Activated CD8-positive, alpha-beta T cell treated with anti-CD3 and anti-CD28 coated beads for 36 hours (primary cell): ENCODE measurements around the gene MFSD6L. TPM values are rescaled to one million over a fixed set of nuclear protein-coding genes. Genes with fewer than 3 reads are reported as not detected.

Experiments used
- ATAC-seq: fragments of 200-7000 bp; cut with Tn5 transposase; one replicate; pipeline ENCODE4 v1.10.0; 2021; ENCODE audit warnings: mild to moderate bottlenecking, moderate library complexity
- CTCF ChIA-PET: fragments of 350-600 bp; sonication (Branson Sonifier 250); formaldehyde crosslinking; loops from one replicate; lab custom pipeline; 2021; ENCODE audit warnings: antibody characterized with exemption; lab: Charles Lee
- POLR2A ChIA-PET: fragments of 350-600 bp; sonication (Branson Sonifier 250); formaldehyde crosslinking; loops from one replicate; lab custom pipeline; 2021; ENCODE audit warnings: antibody characterized with exemption; lab: Charles Lee
- DNase-seq: peaks from one replicate; pipeline ENCODE4 v3.0.0-alpha.2; 2020
- H3K27ac Mint-ChIP-seq: one replicate; pipeline ENCODE4 v1.8.0; 2021; ENCODE audit warnings: mild to moderate bottlenecking, mixed read lengths
- H3K27me3 Mint-ChIP-seq: one replicate; pipeline ENCODE4 v1.8.0; 2021; ENCODE audit warnings: mixed read lengths
- H3K36me3 Mint-ChIP-seq: one replicate; pipeline ENCODE4 v1.8.0; 2021; ENCODE audit warnings: low read depth, mixed read lengths
- H3K4me1 Mint-ChIP-seq: one replicate; pipeline ENCODE4 v1.8.0; 2021; ENCODE audit warnings: low read depth, mixed read lengths
- H3K4me3 Mint-ChIP-seq: one replicate; pipeline ENCODE4 v1.8.0; 2021; ENCODE audit warnings: mild to moderate bottlenecking, moderate library complexity, mixed read lengths
- H3K9me3 Mint-ChIP-seq: one replicate; pipeline ENCODE4 v1.8.0; 2021; ENCODE audit warnings: mixed read lengths
- intact Hi-C: fragments of 100-400 bp; cut with micrococcal nuclease; formaldehyde crosslinking; loops from one replicate; pipeline ENCODE4 v1.10.0; 2022
- total RNA-seq, 2 experiments: library from RNA; stranded (reverse); gene quantifications; one replicate each; pipeline ENCODE4 v1.2.3, GENCODE V29; 2021
- TF ChIP-seq, protein P1 (sequence below): fragments of 200-600 bp; IDR thresholded peaks from one replicate; pipeline ENCODE4 v1.8.0; 2022; ENCODE audit warnings: antibody characterized with exemption, mild to moderate bottlenecking

MFSD6L gene
- total RNA-seq, 2 experiments from 2014 or later: 0.20 to 0.22 TPM

DNA sequence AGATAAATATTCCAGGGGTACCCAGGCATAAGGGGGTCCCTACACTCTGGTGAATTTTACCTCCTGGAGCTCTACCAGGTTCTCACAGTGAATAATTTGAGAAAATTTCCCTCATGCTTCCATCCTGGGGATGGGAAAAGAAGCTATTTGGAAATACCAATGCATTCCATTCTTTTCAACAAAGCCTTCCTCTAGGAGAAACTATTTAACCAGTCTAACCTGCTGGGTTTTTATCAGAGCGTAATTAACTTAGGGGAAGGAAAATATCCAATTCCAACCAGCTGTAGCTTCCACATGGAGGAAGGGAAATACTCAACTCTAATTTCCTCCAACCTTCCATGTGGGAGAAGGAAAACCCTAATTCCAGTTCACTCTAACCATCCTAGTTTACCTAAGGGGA lies 17.0 kb downstream of the MFSD6L start:
- Mint-ChIP-seq H3K9me3 (no peaks in the 10 kb centered on the region), H3K36me3 (no peaks in the 10 kb centered on the region), H3K27ac (no peak overlapping the region), H3K4me1 (peaks cover 5% of the 10 kb centered on the region), H3K27me3 (peaks cover under 1% of the 10 kb centered on the region), H3K4me3 (no peak overlapping the region)
- TF ChIP-seq, protein P1, sequence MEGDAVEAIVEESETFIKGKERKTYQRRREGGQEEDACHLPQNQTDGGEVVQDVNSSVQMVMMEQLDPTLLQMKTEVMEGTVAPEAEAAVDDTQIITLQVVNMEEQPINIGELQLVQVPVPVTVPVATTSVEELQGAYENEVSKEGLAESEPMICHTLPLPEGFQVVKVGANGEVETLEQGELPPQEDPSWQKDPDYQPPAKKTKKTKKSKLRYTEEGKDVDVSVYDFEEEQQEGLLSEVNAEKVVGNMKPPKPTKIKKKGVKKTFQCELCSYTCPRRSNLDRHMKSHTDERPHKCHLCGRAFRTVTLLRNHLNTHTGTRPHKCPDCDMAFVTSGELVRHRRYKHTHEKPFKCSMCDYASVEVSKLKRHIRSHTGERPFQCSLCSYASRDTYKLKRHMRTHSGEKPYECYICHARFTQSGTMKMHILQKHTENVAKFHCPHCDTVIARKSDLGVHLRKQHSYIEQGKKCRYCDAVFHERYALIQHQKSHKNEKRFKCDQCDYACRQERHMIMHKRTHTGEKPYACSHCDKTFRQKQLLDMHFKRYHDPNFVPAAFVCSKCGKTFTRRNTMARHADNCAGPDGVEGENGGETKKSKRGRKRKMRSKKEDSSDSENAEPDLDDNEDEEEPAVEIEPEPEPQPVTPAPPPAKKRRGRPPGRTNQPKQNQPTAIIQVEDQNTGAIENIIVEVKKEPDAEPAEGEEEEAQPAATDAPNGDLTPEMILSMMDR: no peak
- ATAC-seq: no peak
- POLR2A ChIA-PET: no interaction called here
- intact Hi-C loops: no loop called here
- DNase-seq: no peak
- CTCF ChIA-PET: interaction anchor here (1.0 to 1.8 kb wide), 3 partner anchors 36 to 216 kb away, joined by 3 read pairs; no protein-coding TSS in a partner anchor

DNA sequence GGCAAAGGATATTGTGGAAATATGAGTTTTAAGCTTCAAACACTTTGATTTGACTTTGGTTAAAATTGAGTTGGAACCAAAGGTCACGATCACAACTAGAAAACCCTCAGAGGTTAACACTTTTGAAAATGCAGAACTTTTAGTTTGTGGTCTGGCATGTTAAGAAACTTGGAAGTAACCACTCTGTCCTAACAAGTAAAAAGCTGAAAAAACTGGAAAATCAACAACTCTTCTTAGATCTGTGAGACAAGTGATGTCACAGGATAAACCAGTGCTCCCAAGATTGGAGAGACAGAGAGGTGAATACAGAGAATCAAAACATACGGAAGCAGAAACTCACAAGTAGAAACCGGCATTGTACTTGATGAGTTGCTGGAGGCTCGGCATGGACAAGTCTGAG lies 17.4 kb downstream of the MFSD6L start:
- peaks cover 3% of the 10 kb centered on the region for H3K27me3 Mint-ChIP-seq
- H3K36me3 Mint-ChIP-seq: no peaks in the 10 kb centered on the region
- no peak for ATAC-seq
- H3K27ac Mint-ChIP-seq: no peak overlapping the region
- no peak for DNase-seq
- H3K4me3 Mint-ChIP-seq: no peak overlapping the region
- ChIA-PET CTCF (interaction anchor here (1.0 to 1.8 kb wide), 3 partner anchors 35 to 217 kb away, joined by 3 read pairs; no protein-coding TSS in a partner anchor), POLR2A (no interaction called here)
- intact Hi-C loops: no loop called here
- TF ChIP-seq, protein P1: no peak
- no peaks in the 10 kb centered on the region for H3K9me3 Mint-ChIP-seq
- H3K4me1 Mint-ChIP-seq: peaks cover 5% of the 10 kb centered on the region

DNA sequence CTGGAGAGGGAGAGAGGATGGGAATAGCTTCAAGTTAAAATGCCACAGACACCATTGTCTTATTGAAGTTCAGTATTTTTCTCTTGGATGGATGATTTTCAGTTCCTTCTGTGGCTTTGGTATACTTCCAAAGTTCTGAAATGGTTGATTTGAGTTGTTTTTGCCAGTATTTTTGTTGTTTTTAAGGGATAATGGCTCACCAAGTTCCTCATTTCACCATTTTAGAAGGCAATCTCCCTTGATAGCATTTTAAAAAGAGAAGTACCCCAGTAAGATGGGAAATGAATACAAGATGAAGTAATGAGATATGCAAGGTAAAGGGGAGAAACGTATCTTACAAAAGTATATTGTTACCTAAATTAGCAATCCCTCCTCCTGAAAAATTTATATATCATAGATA lies 22.3 kb downstream of the MFSD6L start:
- Mint-ChIP-seq H3K9me3 (peaks cover 5% of the 10 kb centered on the region), H3K4me3 (no peak overlapping the region), H3K27me3 (peaks cover 16% of the 10 kb centered on the region), H3K27ac (no peak overlapping the region), H3K36me3 (no peaks in the 10 kb centered on the region), H3K4me1 (peaks cover 5% of the 10 kb centered on the region)
- intact Hi-C loops: no loop called here
- POLR2A ChIA-PET: no interaction called here
- ATAC-seq (no peak), DNase-seq (no peak)
- CTCF ChIA-PET: interaction anchor here (1.3 to 5.6 kb wide), 5 partner anchors 9 to 366 kb away, joined by 5 to 50 read pairs (median 6); no protein-coding TSS in a partner anchor
- TF ChIP-seq, protein P1: no peak

DNA sequence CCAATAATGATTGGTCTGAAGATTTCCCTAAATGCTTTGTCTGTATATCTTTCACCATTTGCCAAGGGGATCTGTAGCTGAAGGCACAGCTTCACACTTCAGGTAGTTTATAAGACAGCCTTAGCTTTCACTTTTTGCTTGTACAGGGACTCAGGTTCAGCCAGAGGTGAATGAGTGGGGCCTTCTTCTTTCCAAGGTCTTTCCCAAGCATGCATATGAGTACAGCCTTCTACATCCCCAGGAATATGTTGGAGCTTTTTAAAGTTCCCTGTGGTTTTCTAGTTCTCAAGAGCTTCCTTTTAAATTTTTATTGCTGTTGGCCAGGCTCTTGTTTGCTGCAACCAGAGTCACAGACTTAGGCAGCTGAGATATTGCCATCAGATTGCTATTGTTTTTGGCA lies 22.9 kb downstream of the MFSD6L start:
- H3K27ac Mint-ChIP-seq: no peak overlapping the region
- ChIA-PET POLR2A (no interaction called here), CTCF (interaction anchor here (1.3 to 5.6 kb wide), 5 partner anchors 9 to 366 kb away, joined by 5 to 50 read pairs (median 6); no protein-coding TSS in a partner anchor)
- no peak for ATAC-seq
- H3K9me3 Mint-ChIP-seq: peaks cover 5% of the 10 kb centered on the region
- DNase-seq: no peak
- H3K27me3 Mint-ChIP-seq: peaks cover 16% of the 10 kb centered on the region
- no peaks in the 10 kb centered on the region for H3K36me3 Mint-ChIP-seq
- intact Hi-C loops: no loop called here
- H3K4me3 Mint-ChIP-seq: no peak overlapping the region
- no peaks in the 10 kb centered on the region for H3K4me1 Mint-ChIP-seq
- TF ChIP-seq, protein P1: no peak

DNA sequence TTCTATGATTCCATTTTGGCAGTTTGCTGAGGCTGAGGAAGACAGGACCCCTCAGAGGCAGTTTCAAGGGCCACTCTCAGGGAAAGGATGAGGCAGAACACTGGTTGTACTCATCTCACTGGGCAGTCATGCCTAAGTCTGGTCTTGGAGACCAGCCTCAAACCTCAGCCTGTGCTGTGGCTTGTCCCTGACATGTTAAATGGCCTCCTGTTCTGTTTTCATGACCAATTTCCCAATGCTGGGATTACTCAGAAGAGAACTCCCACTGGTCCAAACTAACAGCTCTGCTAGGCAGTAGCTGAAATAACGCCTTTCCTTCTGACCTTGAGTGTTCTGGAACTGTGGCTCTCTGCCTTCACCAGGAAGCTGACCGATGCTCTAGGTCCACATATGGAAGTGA lies 32.4 kb downstream of the MFSD6L start:
- intact Hi-C loops: no loop called here

More for the DNA sequence above, 32.4 kb downstream of the MFSD6L start:
- ATAC-seq (no peak), DNase-seq (no peak)
- Mint-ChIP-seq H3K36me3 (no peaks in the 10 kb centered on the region), H3K27ac (no peak overlapping the region), H3K4me3 (no peak overlapping the region), H3K27me3 (peaks cover 2% of the 10 kb centered on the region), H3K4me1 (no peaks in the 10 kb centered on the region), H3K9me3 (no peaks in the 10 kb centered on the region)
- TF ChIP-seq, protein P1: no peak
- ChIA-PET CTCF (interaction anchor here (1.2 kb wide), 1 partner anchor 19 kb away, joined by 4 read pairs; no protein-coding TSS in a partner anchor), POLR2A (no interaction called here)
